ENCODE results near the gene LACRT. TPM values are rescaled to one million over a fixed set of nuclear protein-coding genes. Genes with fewer than 3 reads are reported as not detected.

The LACRT gene
- not detected in 2 replicates for total RNA-seq
- total RNA-seq (2013): not detected
- polyA plus RNA-seq: not detected in 2 replicates
- not detected in 2 replicates for polyA minus RNA-seq

- Histone ChIP-seq H3K36me3 (replicated peaks in 1 of 2; ENCODE audit: control extremely low read depth in 1 of 2, control insufficient read depth in 1 of 2, extremely low read depth in 1 of 2, insufficient read depth in 2 of 2, low read length in 1 of 2) (no peaks in the 10 kb centered on the region), H3K4me1 (ENCODE audit: control insufficient read depth in 2 of 2, insufficient read depth in 2 of 2, low read length in 2 of 2) (no peaks in the 10 kb centered on the region), H2AFZ (ENCODE audit: insufficient read depth, low read depth, low read length, poor library complexity, severe bottlenecking) (no peak within 1 kb of the TSS), H3K4me3 (ENCODE audit: control extremely low read depth in 1 of 5, extremely low read depth in 1 of 5, insufficient read depth in 1 of 5, low read depth in 2 of 5, low read length in 4 of 5) (no peak within 1 kb of the TSS), H3K27me3 (replicated peaks in 1 of 4; ENCODE audit: control extremely low read depth in 1 of 4, control insufficient read depth in 3 of 4, insufficient read depth in 4 of 4, low read length in 3 of 4) (peaks cover 0 to 7% (median 0%) of the 10 kb centered on the region in 4 experiments), H3K9ac (ENCODE audit: low read length) (no peak within 1 kb of the TSS), H3K79me2 (ENCODE audit: control insufficient read depth, insufficient read depth, low read length) (no peaks in the 10 kb centered on the region), H3K4me2 (replicated peaks; ENCODE audit: low read depth, low read length, poor library complexity, severe bottlenecking) (no peak within 1 kb of the TSS), H3K27ac (ENCODE audit: low read length in 2 of 2) (no peak within 1 kb of the TSS), H3K9me3 (ENCODE audit: control extremely low read depth in 1 of 3, control insufficient read depth in 2 of 3, insufficient read depth in 1 of 3, low read length in 2 of 3) (peaks cover 0 to 2% (median 0%) of the 10 kb centered on the region in 3 donors), H4K20me1 (ENCODE audit: control insufficient read depth, insufficient read depth, low read length, poor library complexity, severe bottlenecking) (no peaks in the 10 kb centered on the region)
- TF ChIP-seq CTCF (IDR thresholded peaks at IDR 0.05): no peak
- no peak for TF ChIP-seq EZH2 (IDR thresholded peaks at IDR 0.05; ENCODE audit: borderline replicate concordance, insufficient read depth, low read depth, low read length, poor library complexity, severe bottlenecking)
- H3K27me3 Mint-ChIP-seq: peaks cover 33% of the 10 kb centered on the region
- ChIA-PET POLR2A (no interaction called here), CTCF (no interaction called here)
- DNase-seq (no peak), ATAC-seq (ENCODE audit: low read depth) (no peak)
- peaks cover 2% of the 10 kb centered on the region for H3K9me3 Mint-ChIP-seq (ENCODE audit: insufficient read depth)
- no CpG with 5 or more reads among the region's 2 CpGs for whole genome bisulfite sequencing (ENCODE audit: insufficient coverage)
- intact Hi-C loops (cut with micrococcal nuclease): no loop called here
- no peaks in the 10 kb centered on the region for H3K4me1 Mint-ChIP-seq
- peak within 1 kb of the TSS; percentile 11 for H3K27ac Mint-ChIP-seq
- no peak within 1 kb of the TSS for H3K4me3 Mint-ChIP-seq
Measured at GRCh38 chr12:54634795-54635194, at the start of gene LACRT. Gene LACRT (minus strand): TSS chr12:54634895. CDS start chr12:54634841, 54 bp downstream.

- intact Hi-C loops (cut with micrococcal nuclease): no loop called here
- TF ChIP-seq CTCF (IDR thresholded peaks at IDR 0.05) (no peak), EZH2 (IDR thresholded peaks at IDR 0.05; ENCODE audit: borderline replicate concordance, insufficient read depth, low read depth, low read length, poor library complexity, severe bottlenecking) (no peak)
- H3K27ac ChIP-seq (ENCODE audit: low read length in 2 of 2): no peak overlapping the region
- CTCF ChIA-PET: no interaction called here
- Mint-ChIP-seq H3K27ac (no peak overlapping the region), H3K9me3 (ENCODE audit: insufficient read depth) (peaks cover 3% of the 10 kb centered on the region), H3K27me3 (peaks cover 57% of the 10 kb centered on the region), H3K4me1 (no peaks in the 10 kb centered on the region), H3K4me3 (no peak overlapping the region)
- POLR2A ChIA-PET: no interaction called here
- WGBS (ENCODE audit: insufficient coverage): 63% methylated on average over 2 of the region's 2 CpGs
- H3K4me3 ChIP-seq (ENCODE audit: control extremely low read depth in 1 of 5, extremely low read depth in 1 of 5, insufficient read depth in 1 of 5, low read depth in 2 of 5, low read length in 4 of 5): no peak overlapping the region
- no peaks in the 10 kb centered on the region for H4K20me1 ChIP-seq (ENCODE audit: control insufficient read depth, insufficient read depth, low read length, poor library complexity, severe bottlenecking)
- no peaks in the 10 kb centered on the region for H3K79me2 ChIP-seq (ENCODE audit: control insufficient read depth, insufficient read depth, low read length)
- no peaks in the 10 kb centered on the region for H3K36me3 ChIP-seq (replicated peaks in 1 of 2; ENCODE audit: control extremely low read depth in 1 of 2, control insufficient read depth in 1 of 2, extremely low read depth in 1 of 2, insufficient read depth in 2 of 2, low read length in 1 of 2)
- no peak for ATAC-seq (ENCODE audit: low read depth)
- peaks cover 0 to 31% (median 8%) of the 10 kb centered on the region in 4 experiments for H3K27me3 ChIP-seq (replicated peaks in 1 of 4; ENCODE audit: control extremely low read depth in 1 of 4, control insufficient read depth in 3 of 4, insufficient read depth in 4 of 4, low read length in 3 of 4)
- H3K4me1 ChIP-seq (ENCODE audit: control insufficient read depth in 2 of 2, insufficient read depth in 2 of 2, low read length in 2 of 2): no peaks in the 10 kb centered on the region
- peaks cover 0 to 4% (median 0%) of the 10 kb centered on the region in 3 donors for H3K9me3 ChIP-seq (ENCODE audit: control extremely low read depth in 1 of 3, control insufficient read depth in 2 of 3, insufficient read depth in 1 of 3, low read length in 2 of 3)
- DNase-seq: no peak
- H3K9ac ChIP-seq (ENCODE audit: low read length): no peak overlapping the region
- no peak overlapping the region for H2AFZ ChIP-seq (ENCODE audit: insufficient read depth, low read depth, low read length, poor library complexity, severe bottlenecking)
- no peak overlapping the region for H3K4me2 ChIP-seq (replicated peaks; ENCODE audit: low read depth, low read length, poor library complexity, severe bottlenecking)
Measured at GRCh38 chr12:54683398-54683797, 48.7 kb upstream of the LACRT start.
